Mammary epithelial cell (primary cell): ENCODE measurements around the gene MORN5.
A peak's percentile ranks its signal among the peaks of the same experiment; 100 is the strongest.

Experiments used
- EZH2 ChIP-seq: IDR thresholded peaks from 2 replicates; pipeline ENCODE4 v1.6.1; 2012; ENCODE audit warnings: low read length, inconsistent platforms, borderline replicate concordance
- TF ChIP-seq, protein P1 (sequence below), 2 donors: IDR thresholded peaks in 1 of 2; conservative IDR thresholded peaks in 1 of 2; 2 replicates each; pipeline ENCODE4 v1.5.1; 2011 to 2012; ENCODE audit warnings: inconsistent platforms in 2 of 2, low read length in 2 of 2, mild to moderate bottlenecking in 2 of 2, control low read depth in 1 of 2, low read depth in 1 of 2; ENCODE audit not compliant: insufficient read depth in 1 of 2; ENCODE audit errors: extremely low read depth in 1 of 2

DNA sequence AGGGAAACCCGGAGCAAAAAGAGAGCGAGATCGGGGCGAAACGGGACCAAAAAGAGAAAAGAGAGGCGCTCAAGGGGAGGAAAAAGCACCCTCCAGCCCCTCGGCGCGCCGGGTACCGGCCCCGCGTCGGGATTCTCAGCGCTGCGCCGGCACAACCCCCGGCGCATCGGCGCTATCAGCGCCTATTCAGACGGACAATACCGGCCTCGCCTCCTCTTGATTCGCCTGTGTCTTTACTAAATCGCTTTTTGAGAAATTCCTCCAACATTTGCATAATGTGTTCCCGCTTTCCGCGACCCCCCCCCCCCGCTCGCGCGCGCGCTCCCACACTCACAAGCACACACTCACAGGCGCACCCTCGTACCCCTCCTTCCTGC is 68.5 kb downstream of the MORN5 start:
- TF ChIP-seq, protein P1, sequence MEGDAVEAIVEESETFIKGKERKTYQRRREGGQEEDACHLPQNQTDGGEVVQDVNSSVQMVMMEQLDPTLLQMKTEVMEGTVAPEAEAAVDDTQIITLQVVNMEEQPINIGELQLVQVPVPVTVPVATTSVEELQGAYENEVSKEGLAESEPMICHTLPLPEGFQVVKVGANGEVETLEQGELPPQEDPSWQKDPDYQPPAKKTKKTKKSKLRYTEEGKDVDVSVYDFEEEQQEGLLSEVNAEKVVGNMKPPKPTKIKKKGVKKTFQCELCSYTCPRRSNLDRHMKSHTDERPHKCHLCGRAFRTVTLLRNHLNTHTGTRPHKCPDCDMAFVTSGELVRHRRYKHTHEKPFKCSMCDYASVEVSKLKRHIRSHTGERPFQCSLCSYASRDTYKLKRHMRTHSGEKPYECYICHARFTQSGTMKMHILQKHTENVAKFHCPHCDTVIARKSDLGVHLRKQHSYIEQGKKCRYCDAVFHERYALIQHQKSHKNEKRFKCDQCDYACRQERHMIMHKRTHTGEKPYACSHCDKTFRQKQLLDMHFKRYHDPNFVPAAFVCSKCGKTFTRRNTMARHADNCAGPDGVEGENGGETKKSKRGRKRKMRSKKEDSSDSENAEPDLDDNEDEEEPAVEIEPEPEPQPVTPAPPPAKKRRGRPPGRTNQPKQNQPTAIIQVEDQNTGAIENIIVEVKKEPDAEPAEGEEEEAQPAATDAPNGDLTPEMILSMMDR (conservative IDR thresholded peaks at IDR 0.05 in 1 of 2, IDR thresholded peaks at IDR 0.05 in 1 of 2; ENCODE audit: extremely low read depth in 1 of 2, insufficient read depth in 1 of 2, low read depth in 1 of 2, low read length in 2 of 2): no peak
- TF ChIP-seq EZH2: peak; percentile 45
